ENCODE measurements around the gene HOXC10. TPM values are rescaled to one million over a fixed set of nuclear protein-coding genes. Genes with fewer than 3 reads are reported as not detected.

The HOXC10 gene
- total and polyA plus RNA-seq, 2 experiments from 2014 or later = not detected

DNA sequence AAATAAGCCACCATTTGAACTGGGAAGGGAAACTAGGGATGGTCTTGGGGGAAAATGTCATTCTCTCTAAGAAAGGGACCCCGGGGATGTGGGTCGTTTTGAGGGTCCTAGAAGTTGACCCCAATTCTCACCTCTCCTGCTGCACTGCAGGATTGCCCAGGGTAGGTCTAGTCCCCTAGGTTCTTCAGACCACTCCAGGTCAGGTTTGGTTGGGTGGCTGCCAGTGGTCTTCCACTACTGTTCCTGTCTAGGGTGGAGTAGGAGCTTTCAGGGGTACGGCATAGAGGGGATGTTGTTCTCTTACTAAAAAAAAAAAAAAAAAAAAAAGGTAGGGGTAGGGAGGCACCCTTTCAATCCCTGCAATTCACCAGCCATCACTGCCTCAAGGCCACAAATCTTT, 31.1 kb downstream of the HOXC10 start:
- H3K36me3 Mint-ChIP-seq (ENCODE audit: low read depth) = no peaks in the 10 kb centered on the region
- no peak overlapping the region for H2AFZ ChIP-seq
- H3K4me2 ChIP-seq = no peak overlapping the region

More for the DNA sequence above, 31.1 kb downstream of the HOXC10 start:
- no peaks in the 10 kb centered on the region for H3K36me3 ChIP-seq (ENCODE audit: insufficient read depth)
- no peaks in the 10 kb centered on the region for H3K79me2 ChIP-seq (replicated peaks; ENCODE audit: insufficient read depth)
- peaks cover 32% of the 10 kb centered on the region for H3K4me1 Mint-ChIP-seq
- no peak overlapping the region for H3K4me3 Mint-ChIP-seq
- DNase-seq (ENCODE audit: low spot score) (no peak), ATAC-seq (no peak)
- peaks cover 100% of the 10 kb centered on the region for H3K27me3 ChIP-seq (ENCODE audit: insufficient read depth)
- H3K27ac Mint-ChIP-seq = no peak overlapping the region
- peaks cover 28% of the 10 kb centered on the region for H4K20me1 ChIP-seq (replicated peaks; ENCODE audit: insufficient read depth)
- peaks cover 39% of the 10 kb centered on the region for H3F3A ChIP-seq (replicated peaks; ENCODE audit: low read depth)
- H3K9me2 ChIP-seq (ENCODE audit: insufficient read depth) = no peaks in the 10 kb centered on the region
- TF ChIP-seq STAT1 (IDR thresholded peaks at IDR 0.05; ENCODE audit: unreplicated experiment) (no peak), ZNF114 (CRISPR knock-in tag; IDR thresholded peaks at IDR 0.05) (no peak), NANOG (IDR thresholded peaks at IDR 0.05; ENCODE audit: borderline replicate concordance) (no peak), ZNF331 (CRISPR knock-in tag; IDR thresholded peaks at IDR 0.05; ENCODE audit: low read depth) (no peak), JUNB (IDR thresholded peaks at IDR 0.05; ENCODE audit: unreplicated experiment) (no peak), CREB1 (CRISPR knock-in tag; IDR thresholded peaks at IDR 0.05; ENCODE audit: low read depth) (no peak), EZH2phosphoT487 (IDR thresholded peaks at IDR 0.05; ENCODE audit: unreplicated experiment) (no peak), POLR2AphosphoS5 (IDR thresholded peaks at IDR 0.05; ENCODE audit: low read depth) (no peak), EZH2 (IDR thresholded peaks at IDR 0.05; ENCODE audit: low read depth, unreplicated experiment) (no peak)
- TF ChIP-seq, protein P1, sequence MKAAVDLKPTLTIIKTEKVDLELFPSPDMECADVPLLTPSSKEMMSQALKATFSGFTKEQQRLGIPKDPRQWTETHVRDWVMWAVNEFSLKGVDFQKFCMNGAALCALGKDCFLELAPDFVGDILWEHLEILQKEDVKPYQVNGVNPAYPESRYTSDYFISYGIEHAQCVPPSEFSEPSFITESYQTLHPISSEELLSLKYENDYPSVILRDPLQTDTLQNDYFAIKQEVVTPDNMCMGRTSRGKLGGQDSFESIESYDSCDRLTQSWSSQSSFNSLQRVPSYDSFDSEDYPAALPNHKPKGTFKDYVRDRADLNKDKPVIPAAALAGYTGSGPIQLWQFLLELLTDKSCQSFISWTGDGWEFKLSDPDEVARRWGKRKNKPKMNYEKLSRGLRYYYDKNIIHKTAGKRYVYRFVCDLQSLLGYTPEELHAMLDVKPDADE (IDR thresholded peaks at IDR 0.05) = no peak
- TF ChIP-seq, protein P2, sequence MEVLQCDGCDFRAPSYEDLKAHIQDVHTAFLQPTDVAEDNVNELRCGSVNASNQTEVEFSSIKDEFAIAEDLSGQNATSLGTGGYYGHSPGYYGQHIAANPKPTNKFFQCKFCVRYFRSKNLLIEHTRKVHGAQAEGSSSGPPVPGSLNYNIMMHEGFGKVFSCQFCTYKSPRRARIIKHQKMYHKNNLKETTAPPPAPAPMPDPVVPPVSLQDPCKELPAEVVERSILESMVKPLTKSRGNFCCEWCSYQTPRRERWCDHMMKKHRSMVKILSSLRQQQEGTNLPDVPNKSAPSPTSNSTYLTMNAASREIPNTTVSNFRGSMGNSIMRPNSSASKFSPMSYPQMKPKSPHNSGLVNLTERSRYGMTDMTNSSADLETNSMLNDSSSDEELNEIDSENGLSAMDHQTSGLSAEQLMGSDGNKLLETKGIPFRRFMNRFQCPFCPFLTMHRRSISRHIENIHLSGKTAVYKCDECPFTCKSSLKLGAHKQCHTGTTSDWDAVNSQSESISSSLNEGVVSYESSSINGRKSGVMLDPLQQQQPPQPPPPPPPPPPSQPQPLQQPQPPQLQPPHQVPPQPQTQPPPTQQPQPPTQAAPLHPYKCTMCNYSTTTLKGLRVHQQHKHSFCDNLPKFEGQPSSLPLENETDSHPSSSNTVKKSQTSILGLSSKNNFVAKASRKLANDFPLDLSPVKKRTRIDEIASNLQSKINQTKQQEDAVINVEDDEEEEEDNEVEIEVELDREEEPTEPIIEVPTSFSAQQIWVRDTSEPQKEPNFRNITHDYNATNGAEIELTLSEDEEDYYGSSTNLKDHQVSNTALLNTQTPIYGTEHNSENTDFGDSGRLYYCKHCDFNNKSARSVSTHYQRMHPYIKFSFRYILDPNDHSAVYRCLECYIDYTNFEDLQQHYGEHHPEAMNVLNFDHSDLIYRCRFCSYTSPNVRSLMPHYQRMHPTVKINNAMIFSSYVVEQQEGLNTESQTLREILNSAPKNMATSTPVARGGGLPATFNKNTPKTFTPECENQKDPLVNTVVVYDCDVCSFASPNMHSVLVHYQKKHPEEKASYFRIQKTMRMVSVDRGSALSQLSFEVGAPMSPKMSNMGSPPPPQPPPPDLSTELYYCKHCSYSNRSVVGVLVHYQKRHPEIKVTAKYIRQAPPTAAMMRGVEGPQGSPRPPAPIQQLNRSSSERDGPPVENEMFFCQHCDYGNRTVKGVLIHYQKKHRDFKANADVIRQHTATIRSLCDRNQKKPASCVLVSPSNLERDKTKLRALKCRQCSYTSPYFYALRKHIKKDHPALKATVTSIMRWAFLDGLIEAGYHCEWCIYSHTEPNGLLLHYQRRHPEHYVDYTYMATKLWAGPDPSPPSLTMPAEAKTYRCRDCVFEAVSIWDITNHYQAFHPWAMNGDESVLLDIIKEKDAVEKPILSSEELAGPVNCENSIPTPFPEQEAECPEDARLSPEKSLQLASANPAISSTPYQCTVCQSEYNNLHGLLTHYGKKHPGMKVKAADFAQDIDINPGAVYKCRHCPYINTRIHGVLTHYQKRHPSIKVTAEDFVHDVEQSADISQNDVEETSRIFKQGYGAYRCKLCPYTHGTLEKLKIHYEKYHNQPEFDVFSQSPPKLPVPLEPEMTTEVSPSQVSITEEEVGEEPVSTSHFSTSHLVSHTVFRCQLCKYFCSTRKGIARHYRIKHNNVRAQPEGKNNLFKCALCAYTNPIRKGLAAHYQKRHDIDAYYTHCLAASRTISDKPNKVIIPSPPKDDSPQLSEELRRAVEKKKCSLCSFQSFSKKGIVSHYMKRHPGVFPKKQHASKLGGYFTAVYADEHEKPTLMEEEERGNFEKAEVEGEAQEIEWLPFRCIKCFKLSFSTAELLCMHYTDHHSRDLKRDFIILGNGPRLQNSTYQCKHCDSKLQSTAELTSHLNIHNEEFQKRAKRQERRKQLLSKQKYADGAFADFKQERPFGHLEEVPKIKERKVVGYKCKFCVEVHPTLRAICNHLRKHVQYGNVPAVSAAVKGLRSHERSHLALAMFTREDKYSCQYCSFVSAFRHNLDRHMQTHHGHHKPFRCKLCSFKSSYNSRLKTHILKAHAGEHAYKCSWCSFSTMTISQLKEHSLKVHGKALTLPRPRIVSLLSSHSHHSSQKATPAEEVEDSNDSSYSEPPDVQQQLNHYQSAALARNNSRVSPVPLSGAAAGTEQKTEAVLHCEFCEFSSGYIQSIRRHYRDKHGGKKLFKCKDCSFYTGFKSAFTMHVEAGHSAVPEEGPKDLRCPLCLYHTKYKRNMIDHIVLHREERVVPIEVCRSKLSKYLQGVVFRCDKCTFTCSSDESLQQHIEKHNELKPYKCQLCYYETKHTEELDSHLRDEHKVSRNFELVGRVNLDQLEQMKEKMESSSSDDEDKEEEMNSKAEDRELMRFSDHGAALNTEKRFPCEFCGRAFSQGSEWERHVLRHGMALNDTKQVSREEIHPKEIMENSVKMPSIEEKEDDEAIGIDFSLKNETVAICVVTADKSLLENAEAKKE (CRISPR knock-in tag; IDR thresholded peaks at IDR 0.05) = no peak
- TF ChIP-seq, protein P3, sequence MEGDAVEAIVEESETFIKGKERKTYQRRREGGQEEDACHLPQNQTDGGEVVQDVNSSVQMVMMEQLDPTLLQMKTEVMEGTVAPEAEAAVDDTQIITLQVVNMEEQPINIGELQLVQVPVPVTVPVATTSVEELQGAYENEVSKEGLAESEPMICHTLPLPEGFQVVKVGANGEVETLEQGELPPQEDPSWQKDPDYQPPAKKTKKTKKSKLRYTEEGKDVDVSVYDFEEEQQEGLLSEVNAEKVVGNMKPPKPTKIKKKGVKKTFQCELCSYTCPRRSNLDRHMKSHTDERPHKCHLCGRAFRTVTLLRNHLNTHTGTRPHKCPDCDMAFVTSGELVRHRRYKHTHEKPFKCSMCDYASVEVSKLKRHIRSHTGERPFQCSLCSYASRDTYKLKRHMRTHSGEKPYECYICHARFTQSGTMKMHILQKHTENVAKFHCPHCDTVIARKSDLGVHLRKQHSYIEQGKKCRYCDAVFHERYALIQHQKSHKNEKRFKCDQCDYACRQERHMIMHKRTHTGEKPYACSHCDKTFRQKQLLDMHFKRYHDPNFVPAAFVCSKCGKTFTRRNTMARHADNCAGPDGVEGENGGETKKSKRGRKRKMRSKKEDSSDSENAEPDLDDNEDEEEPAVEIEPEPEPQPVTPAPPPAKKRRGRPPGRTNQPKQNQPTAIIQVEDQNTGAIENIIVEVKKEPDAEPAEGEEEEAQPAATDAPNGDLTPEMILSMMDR (conservative IDR thresholded peaks at IDR 0.05; ENCODE audit: low read depth in 2 of 2) = no peak
- TF ChIP-seq, protein P4, sequence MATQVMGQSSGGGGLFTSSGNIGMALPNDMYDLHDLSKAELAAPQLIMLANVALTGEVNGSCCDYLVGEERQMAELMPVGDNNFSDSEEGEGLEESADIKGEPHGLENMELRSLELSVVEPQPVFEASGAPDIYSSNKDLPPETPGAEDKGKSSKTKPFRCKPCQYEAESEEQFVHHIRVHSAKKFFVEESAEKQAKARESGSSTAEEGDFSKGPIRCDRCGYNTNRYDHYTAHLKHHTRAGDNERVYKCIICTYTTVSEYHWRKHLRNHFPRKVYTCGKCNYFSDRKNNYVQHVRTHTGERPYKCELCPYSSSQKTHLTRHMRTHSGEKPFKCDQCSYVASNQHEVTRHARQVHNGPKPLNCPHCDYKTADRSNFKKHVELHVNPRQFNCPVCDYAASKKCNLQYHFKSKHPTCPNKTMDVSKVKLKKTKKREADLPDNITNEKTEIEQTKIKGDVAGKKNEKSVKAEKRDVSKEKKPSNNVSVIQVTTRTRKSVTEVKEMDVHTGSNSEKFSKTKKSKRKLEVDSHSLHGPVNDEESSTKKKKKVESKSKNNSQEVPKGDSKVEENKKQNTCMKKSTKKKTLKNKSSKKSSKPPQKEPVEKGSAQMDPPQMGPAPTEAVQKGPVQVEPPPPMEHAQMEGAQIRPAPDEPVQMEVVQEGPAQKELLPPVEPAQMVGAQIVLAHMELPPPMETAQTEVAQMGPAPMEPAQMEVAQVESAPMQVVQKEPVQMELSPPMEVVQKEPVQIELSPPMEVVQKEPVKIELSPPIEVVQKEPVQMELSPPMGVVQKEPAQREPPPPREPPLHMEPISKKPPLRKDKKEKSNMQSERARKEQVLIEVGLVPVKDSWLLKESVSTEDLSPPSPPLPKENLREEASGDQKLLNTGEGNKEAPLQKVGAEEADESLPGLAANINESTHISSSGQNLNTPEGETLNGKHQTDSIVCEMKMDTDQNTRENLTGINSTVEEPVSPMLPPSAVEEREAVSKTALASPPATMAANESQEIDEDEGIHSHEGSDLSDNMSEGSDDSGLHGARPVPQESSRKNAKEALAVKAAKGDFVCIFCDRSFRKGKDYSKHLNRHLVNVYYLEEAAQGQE (IDR thresholded peaks at IDR 0.05; ENCODE audit: unreplicated experiment) = no peak
- peaks cover 58% of the 10 kb centered on the region for H3K4me1 ChIP-seq (ENCODE audit: insufficient read depth)
- no peaks in the 10 kb centered on the region for H3K9me3 Mint-ChIP-seq
- H3K4me3 ChIP-seq = no peak overlapping the region
- no peak overlapping the region for H3K27ac ChIP-seq (ENCODE audit: low read depth)
- H3K27me3 Mint-ChIP-seq (ENCODE audit: insufficient read depth, low read depth, poor library complexity) = peaks cover 98% of the 10 kb centered on the region

Measured in GM23338 (cell line).